K562 (cell line): ENCODE measurements around the gene HRAS. TPM values are rescaled to one million over a fixed set of nuclear protein-coding genes. Genes with fewer than 3 reads are reported as not detected.

Experiments used
- BHLHE40 ChIP-seq: IDR thresholded peaks from 2 replicates; pipeline ENCODE4 v1.6.1; 2011; ENCODE audit warnings: low read length, improper control_type of control experiment
- CHD1 ChIP-seq: fragments of 200-600 bp; sonication (generic); IDR thresholded peaks from one replicate; pipeline ENCODE4 v1.6.1; 2012; ENCODE audit warnings: mild to moderate bottlenecking, moderate library complexity, low read length, inconsistent platforms
- CREB1 ChIP-seq, 2 experiments: sonication (generic) in 1 of 2; formaldehyde crosslinking in 1 of 2; IDR thresholded peaks; 2 replicates each; pipeline versions ENCODE4 v1.6.1 to v1.8.0; 2012 to 2022; ENCODE audit warnings: inconsistent platforms in 1 of 2, mild to moderate bottlenecking in 1 of 2, missing genetic modification reagents in 1 of 2, moderate library complexity in 1 of 2
- ESRRA ChIP-seq: fragments of 450-650 bp; IDR thresholded peaks from 2 replicates; pipeline ENCODE4 v1.6.1; 2014; ENCODE audit warnings: low read depth, mild to moderate bottlenecking, moderate library complexity, borderline replicate concordance
- HMGN3 ChIP-seq: IDR thresholded peaks from 2 replicates; pipeline ENCODE4 v1.6.1; 2011; ENCODE audit warnings: borderline replicate concordance, low read depth, mild to moderate bottlenecking, mixed read lengths, low read length; ENCODE audit not compliant: insufficient read length; ENCODE audit errors: extremely low read depth
- HNRNPK ChIP-seq: fragments of 200-400 bp; formaldehyde crosslinking; IDR thresholded peaks from one replicate; pipeline ENCODE4 v1.6.1; 2018; ENCODE audit warnings: mild to moderate bottlenecking, low read depth, low read length; ENCODE audit not compliant: poor library complexity, severe bottlenecking
- JUND ChIP-seq, 2 experiments: IDR thresholded peaks; 2 replicates in 1 of 2; 3 replicates in 1 of 2; pipeline ENCODE4 v1.6.1; 2011; ENCODE audit warnings: borderline replicate concordance in 2 of 2, low read depth in 2 of 2, low read length in 2 of 2, improper control_type of control experiment in 1 of 2, missing biosample characterization in 1 of 2, missing genetic modification characterization in 1 of 2, missing genetic modification reagents in 1 of 2
- RB1 ChIP-seq: fragments of 450-650 bp; IDR thresholded peaks from 2 replicates; pipeline ENCODE4 v1.6.1; 2017; ENCODE audit warnings: low read depth, mild to moderate bottlenecking
- SRSF9 ChIP-seq: fragments of 200-400 bp; formaldehyde crosslinking; IDR thresholded peaks from 2 replicates; pipeline ENCODE4 v1.6.1; 2017; ENCODE audit warnings: low read depth, low read length, borderline replicate concordance
- WHSC1 ChIP-seq: IDR thresholded peaks from one replicate; pipeline ENCODE4 v1.6.1; 2012; ENCODE audit warnings: low read length, control low read depth, inconsistent platforms
- YBX1 ChIP-seq: fragments of 450-650 bp; IDR thresholded peaks from 2 replicates; pipeline ENCODE4 v1.7.1; 2016; ENCODE audit warnings: mild to moderate bottlenecking
- ZNF165 ChIP-seq: fragments of 250-450 bp; sonication (Bioruptor Pico); IDR thresholded peaks from 2 replicates; pipeline ENCODE4 v1.4.0; 2020; ENCODE audit warnings: borderline replicate concordance
- ZNF778 ChIP-seq: fragments of 450-650 bp; formaldehyde crosslinking; IDR thresholded peaks from 2 replicates; pipeline ENCODE4 v1.4.0; 2020; ENCODE audit warnings: mild to moderate bottlenecking, moderate library complexity
- polyA plus RNA-seq, 8 experiments: library from polyadenylated mRNA; depleted of rRNA in 4 of 8; stranded (reverse) in 5 of 8; unstranded in 3 of 8; fragments of >200 nt; fragmentation: Nextera tagmentation in 2 of 8; fragmentation: Illumina TruSeq in 1 of 8; extraction: Ambion mirVana in 2 of 8; extraction: Trizol in 1 of 8; gene quantifications; 2 replicates each; pipeline versions ENCODE4 v1.2.1 to v1.2.3, GENCODE V29; 2011 to 2014; ENCODE audit warnings: inconsistent platforms in 1 of 8, missing spikeins in 1 of 8
- total RNA-seq, 7 experiments: library from RNA; depleted of rRNA in 6 of 7; stranded (reverse); fragments of >200 nt in 6 of 7; fragmentation: Illumina TruSeq in 2 of 7; extraction: Trizol in 2 of 7; gene quantifications; 2 replicates each; pipeline versions ENCODE4 v1.2.1 to v1.2.3, GENCODE V29; 2011 to 2021; ENCODE audit warnings: low replicate concordance in 1 of 7
- TF ChIP-seq, protein P1 (sequence below): fragments of 250-450 bp; sonication (Bioruptor Pico); IDR thresholded peaks from 2 replicates; pipeline ENCODE4 v1.9.0; 2021; ENCODE audit warnings: mild to moderate bottlenecking, inconsistent platforms
- TF ChIP-seq, protein P2 (sequence below): sonication (generic); formaldehyde crosslinking; IDR thresholded peaks from 2 replicates; pipeline ENCODE4 v1.9.0; 2022; ENCODE audit warnings: mild to moderate bottlenecking, missing genetic modification reagents
- TF ChIP-seq, protein P3 (sequence below): fragments of 450-650 bp; formaldehyde crosslinking; IDR thresholded peaks from 2 replicates; pipeline ENCODE4 v1.4.0; 2020; ENCODE audit warnings: mild to moderate bottlenecking
- TF ChIP-seq, protein P4 (sequence below): fragments of 250-450 bp; sonication (Bioruptor Pico); IDR thresholded peaks from 2 replicates; pipeline ENCODE4 v1.4.0; 2020; ENCODE audit warnings: mild to moderate bottlenecking
- TF ChIP-seq, protein P5 (sequence below): fragments of 250-450 bp; sonication (Bioruptor Pico); IDR thresholded peaks from 2 replicates; pipeline ENCODE4 v1.5.0; 2022; ENCODE audit warnings: mild to moderate bottlenecking

The HRAS gene
- total and polyA plus RNA-seq, 9 of the 15 experiments (the other 6 are each of a cell fraction or from before 2014, with no cell fraction given): 2.8 to 73.5 (median 29.6) TPM

DNA sequence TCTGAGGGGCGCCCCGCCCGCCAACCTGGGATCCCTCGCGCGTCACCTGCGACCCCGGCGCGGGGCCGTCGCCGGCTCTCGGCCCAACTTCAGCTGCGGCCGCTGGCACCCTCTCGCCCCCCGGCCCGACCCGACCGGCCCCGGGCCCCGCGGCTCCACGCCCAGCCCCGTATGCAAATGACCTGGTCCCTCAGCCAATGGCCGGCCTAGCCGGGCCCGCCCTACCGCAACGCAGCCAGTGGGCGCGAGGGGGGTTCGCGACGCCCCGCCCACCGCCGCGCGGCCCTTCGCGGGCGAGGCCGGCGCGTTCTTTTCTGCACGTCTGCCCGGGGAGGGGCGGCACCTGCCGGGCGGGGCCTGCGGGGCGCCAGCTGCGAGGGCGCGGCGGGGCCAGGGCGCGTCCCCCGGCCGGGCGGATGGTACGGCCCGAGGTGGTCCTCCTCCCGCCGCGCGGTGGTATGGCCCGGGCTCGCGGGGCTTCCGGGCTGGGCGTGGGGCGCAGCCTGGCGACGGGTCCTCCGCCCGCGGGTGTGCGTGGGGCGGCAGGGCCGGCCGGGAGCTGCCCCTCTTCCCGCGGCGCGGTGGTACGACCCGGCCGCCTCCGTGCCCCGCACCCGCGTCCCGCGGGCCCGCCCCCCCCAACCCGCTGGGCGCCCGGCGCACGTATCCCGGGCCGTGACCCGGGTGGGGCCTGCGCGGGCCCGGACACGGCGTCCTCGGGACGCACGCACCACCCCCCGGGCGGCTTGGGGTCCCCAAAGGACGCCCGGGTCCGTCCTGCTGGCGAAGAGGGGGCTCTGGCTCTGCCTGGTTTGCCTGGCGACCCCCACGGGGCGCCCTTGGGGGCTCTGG lies 33.2 kb upstream of the HRAS start (continued):
- TF ChIP-seq, protein P1, sequence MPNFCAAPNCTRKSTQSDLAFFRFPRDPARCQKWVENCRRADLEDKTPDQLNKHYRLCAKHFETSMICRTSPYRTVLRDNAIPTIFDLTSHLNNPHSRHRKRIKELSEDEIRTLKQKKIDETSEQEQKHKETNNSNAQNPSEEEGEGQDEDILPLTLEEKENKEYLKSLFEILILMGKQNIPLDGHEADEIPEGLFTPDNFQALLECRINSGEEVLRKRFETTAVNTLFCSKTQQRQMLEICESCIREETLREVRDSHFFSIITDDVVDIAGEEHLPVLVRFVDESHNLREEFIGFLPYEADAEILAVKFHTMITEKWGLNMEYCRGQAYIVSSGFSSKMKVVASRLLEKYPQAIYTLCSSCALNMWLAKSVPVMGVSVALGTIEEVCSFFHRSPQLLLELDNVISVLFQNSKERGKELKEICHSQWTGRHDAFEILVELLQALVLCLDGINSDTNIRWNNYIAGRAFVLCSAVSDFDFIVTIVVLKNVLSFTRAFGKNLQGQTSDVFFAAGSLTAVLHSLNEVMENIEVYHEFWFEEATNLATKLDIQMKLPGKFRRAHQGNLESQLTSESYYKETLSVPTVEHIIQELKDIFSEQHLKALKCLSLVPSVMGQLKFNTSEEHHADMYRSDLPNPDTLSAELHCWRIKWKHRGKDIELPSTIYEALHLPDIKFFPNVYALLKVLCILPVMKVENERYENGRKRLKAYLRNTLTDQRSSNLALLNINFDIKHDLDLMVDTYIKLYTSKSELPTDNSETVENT: peak; percentile 24; the same call in 1 of the 2 replicates
- TF ChIP-seq ZNF165 (CRISPR knock-in tag) (no peak), YBX1 (no peak), RB1 (peak; percentile 93), CREB1 (IDR thresholded peaks at IDR 0.05) (peak; percentile 83), CREB1 (CRISPR knock-in tag; IDR thresholded peaks at IDR 0.05) (peak; percentile 83), BHLHE40 (peak; percentile 87), ESRRA (peak; percentile 58; the same call in 1 of the 2 replicates), HNRNPK (peak; percentile 71), SRSF9 (no peak), ZNF778 (CRISPR knock-in tag) (no peak), HMGN3 (peak; percentile 46), WHSC1 (no peak), CHD1 (peak; percentile 81), JUND (IDR thresholded peaks at IDR 0.05; ENCODE audit: borderline replicate concordance, low read depth, low read length) (peak; percentile 91), JUND (tag; IDR thresholded peaks at IDR 0.05; ENCODE audit: borderline replicate concordance, low read depth, low read length) (no peak)
- TF ChIP-seq, protein P2, sequence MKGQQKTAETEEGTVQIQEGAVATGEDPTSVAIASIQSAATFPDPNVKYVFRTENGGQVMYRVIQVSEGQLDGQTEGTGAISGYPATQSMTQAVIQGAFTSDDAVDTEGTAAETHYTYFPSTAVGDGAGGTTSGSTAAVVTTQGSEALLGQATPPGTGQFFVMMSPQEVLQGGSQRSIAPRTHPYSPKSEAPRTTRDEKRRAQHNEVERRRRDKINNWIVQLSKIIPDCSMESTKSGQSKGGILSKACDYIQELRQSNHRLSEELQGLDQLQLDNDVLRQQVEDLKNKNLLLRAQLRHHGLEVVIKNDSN (CRISPR knock-in tag): no peak
- TF ChIP-seq, protein P3, sequence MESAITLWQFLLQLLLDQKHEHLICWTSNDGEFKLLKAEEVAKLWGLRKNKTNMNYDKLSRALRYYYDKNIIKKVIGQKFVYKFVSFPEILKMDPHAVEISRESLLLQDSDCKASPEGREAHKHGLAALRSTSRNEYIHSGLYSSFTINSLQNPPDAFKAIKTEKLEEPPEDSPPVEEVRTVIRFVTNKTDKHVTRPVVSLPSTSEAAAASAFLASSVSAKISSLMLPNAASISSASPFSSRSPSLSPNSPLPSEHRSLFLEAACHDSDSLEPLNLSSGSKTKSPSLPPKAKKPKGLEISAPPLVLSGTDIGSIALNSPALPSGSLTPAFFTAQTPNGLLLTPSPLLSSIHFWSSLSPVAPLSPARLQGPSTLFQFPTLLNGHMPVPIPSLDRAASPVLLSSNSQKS: no peak
- TF ChIP-seq, protein P4, sequence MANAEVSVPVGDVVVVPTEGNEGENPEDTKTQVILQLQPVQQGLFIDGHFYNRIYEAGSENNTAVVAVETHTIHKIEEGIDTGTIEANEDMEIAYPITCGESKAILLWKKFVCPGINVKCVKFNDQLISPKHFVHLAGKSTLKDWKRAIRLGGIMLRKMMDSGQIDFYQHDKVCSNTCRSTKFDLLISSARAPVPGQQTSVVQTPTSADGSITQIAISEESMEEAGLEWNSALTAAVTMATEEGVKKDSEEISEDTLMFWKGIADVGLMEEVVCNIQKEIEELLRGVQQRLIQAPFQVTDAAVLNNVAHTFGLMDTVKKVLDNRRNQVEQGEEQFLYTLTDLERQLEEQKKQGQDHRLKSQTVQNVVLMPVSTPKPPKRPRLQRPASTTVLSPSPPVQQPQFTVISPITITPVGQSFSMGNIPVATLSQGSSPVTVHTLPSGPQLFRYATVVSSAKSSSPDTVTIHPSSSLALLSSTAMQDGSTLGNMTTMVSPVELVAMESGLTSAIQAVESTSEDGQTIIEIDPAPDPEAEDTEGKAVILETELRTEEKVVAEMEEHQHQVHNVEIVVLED (CRISPR knock-in tag): peak; percentile 75
- TF ChIP-seq, protein P5, sequence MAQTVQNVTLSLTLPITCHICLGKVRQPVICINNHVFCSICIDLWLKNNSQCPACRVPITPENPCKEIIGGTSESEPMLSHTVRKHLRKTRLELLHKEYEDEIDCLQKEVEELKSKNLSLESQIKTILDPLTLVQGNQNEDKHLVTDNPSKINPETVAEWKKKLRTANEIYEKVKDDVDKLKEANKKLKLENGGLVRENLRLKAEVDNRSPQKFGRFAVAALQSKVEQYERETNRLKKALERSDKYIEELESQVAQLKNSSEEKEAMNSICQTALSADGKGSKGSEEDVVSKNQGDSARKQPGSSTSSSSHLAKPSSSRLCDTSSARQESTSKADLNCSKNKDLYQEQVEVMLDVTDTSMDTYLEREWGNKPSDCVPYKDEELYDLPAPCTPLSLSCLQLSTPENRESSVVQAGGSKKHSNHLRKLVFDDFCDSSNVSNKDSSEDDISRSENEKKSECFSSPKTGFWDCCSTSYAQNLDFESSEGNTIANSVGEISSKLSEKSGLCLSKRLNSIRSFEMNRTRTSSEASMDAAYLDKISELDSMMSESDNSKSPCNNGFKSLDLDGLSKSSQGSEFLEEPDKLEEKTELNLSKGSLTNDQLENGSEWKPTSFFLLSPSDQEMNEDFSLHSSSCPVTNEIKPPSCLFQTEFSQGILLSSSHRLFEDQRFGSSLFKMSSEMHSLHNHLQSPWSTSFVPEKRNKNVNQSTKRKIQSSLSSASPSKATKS: no peak
